NCI-H1048 (cell line): Measurements from ENCODE around the gene SMIM29.

Source experiments
- DNase-seq: peaks from one replicate; lab custom pipeline; 2025; lab: John Stamatoyannopoulos, UW

The SMIM29 gene

GRCh38 chr6:34226066-34226465 is 22.7 kb downstream of the SMIM29 start:
- DNase-seq: no peak

GRCh38 chr6:34225551-34225950 is 23.3 kb downstream of the SMIM29 start:
- DNase-seq: no peak

GRCh38 chr6:34223956-34224940 is 24.6 kb downstream of the SMIM29 start:
- DNase-seq: peak; percentile 79

GRCh38 chr6:34223381-34223955 is 25.3 kb downstream of the SMIM29 start:
- DNase-seq: no peak

- no peak for DNase-seq
Observed at GRCh38 chr6:34218691-34219090, 30.1 kb downstream of the SMIM29 start.

- DNase-seq: no peak
Observed at GRCh38 chr6:34213772-34214171, 35.0 kb downstream of the SMIM29 start.

- DNase-seq: no peak
Observed at GRCh38 chr6:34207695-34208443, 40.9 kb downstream of the SMIM29 start.

- no peak for DNase-seq
Observed at GRCh38 chr6:34206726-34207125, 42.1 kb downstream of the SMIM29 start.

GRCh38 chr6:34205916-34206315 is 42.9 kb downstream of the SMIM29 start:
- no peak for DNase-seq

- no peak for DNase-seq
Observed at GRCh38 chr6:34205466-34205865, 43.3 kb downstream of the SMIM29 start.

- DNase-seq: no peak
Observed at GRCh38 chr6:34204693-34205092, 44.1 kb downstream of the SMIM29 start.

- no peak for DNase-seq
Observed at GRCh38 chr6:34202329-34203201, 46.2 kb downstream of the SMIM29 start.

- no peak for DNase-seq
Observed at GRCh38 chr6:34201455-34202107, 47.2 kb downstream of the SMIM29 start.

- DNase-seq: no peak
Observed at GRCh38 chr6:34200340-34200971, 48.4 kb downstream of the SMIM29 start.

GRCh38 chr6:34196833-34197195 is 52.0 kb downstream of the SMIM29 start:
- DNase-seq: no peak
